Epithelial cell of esophagus (primary cell): Measurements from ENCODE around the gene GALNT9.

Experiments used
- DNase-seq: peaks from one replicate; pipeline ENCODE4 v3.0.0; 2010; ENCODE audit warnings: low read depth
- H3K4me3 ChIP-seq: 2 replicates; pipeline ENCODE4 v1.5.1; 2011; ENCODE audit warnings: mild to moderate bottlenecking, low read length, control low read depth
- TF ChIP-seq, protein P1 (sequence below): IDR thresholded peaks from 2 replicates; pipeline ENCODE4 v1.5.1; 2011; ENCODE audit warnings: low read depth, mild to moderate bottlenecking, low read length, control low read depth, inconsistent platforms; ENCODE audit not compliant: insufficient read depth; ENCODE audit errors: missing control alignments

GALNT9 gene

DNA sequence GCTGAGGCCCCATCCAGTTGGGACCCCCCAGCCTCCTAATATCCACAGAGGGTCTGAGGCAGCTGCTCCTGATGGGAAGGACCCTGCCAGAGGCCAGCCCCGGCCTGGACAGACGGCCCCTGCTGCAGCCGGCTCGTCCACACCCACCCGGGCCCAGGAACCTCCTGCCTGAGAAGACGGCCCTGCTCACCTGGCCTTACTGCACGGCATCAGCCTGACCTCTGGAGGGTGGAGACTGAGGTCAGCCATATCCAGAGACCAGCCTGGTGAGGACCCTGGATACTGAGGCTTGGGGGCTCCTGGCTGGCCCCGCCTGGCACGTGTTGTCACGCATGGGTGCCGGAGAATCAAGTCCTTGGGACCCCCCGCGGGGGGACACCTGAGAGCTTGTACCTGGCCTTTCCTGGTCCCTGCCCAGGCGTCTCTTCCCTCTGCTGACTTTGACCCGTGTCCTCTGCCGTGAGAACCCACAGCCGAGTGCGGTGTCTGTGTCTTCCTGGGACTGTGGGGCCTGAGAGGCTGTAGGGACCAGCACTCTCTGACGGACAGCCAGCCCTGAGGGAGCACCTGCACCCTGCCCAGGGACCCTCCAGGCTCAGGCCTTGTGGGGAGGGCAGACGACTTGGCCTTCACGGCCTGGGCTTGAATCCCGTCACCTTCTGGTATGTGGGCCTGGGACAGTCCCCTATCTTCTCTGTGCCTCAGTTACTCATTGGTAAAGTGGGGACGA, 127.8 kb downstream of the GALNT9 start:
- TF ChIP-seq, protein P1, sequence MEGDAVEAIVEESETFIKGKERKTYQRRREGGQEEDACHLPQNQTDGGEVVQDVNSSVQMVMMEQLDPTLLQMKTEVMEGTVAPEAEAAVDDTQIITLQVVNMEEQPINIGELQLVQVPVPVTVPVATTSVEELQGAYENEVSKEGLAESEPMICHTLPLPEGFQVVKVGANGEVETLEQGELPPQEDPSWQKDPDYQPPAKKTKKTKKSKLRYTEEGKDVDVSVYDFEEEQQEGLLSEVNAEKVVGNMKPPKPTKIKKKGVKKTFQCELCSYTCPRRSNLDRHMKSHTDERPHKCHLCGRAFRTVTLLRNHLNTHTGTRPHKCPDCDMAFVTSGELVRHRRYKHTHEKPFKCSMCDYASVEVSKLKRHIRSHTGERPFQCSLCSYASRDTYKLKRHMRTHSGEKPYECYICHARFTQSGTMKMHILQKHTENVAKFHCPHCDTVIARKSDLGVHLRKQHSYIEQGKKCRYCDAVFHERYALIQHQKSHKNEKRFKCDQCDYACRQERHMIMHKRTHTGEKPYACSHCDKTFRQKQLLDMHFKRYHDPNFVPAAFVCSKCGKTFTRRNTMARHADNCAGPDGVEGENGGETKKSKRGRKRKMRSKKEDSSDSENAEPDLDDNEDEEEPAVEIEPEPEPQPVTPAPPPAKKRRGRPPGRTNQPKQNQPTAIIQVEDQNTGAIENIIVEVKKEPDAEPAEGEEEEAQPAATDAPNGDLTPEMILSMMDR: no peak
- no peak overlapping the region for H3K4me3 ChIP-seq
- DNase-seq: no peak

DNA sequence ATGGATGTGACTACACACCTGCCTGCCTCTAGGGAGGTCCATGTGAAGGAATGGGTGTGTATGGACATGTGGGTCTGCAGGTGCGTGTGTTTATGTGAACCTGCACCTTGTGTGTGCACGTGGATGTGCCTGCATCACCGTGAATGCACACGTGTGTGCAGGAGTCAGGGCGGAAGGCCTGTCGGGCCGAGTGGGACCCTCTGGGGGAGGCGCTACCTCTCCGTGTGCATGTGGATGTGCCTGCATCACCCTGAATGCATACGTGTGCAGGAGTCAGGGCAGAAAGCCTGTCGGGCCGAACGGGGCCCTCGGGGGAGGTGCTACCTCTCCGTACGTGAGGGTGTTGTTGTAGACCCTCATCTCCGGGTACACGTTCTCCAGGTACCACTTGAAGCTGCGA, 128.6 kb downstream of the GALNT9 start:
- TF ChIP-seq, protein P1: no peak
- H3K4me3 ChIP-seq: no peak overlapping the region
- DNase-seq: no peak

DNA sequence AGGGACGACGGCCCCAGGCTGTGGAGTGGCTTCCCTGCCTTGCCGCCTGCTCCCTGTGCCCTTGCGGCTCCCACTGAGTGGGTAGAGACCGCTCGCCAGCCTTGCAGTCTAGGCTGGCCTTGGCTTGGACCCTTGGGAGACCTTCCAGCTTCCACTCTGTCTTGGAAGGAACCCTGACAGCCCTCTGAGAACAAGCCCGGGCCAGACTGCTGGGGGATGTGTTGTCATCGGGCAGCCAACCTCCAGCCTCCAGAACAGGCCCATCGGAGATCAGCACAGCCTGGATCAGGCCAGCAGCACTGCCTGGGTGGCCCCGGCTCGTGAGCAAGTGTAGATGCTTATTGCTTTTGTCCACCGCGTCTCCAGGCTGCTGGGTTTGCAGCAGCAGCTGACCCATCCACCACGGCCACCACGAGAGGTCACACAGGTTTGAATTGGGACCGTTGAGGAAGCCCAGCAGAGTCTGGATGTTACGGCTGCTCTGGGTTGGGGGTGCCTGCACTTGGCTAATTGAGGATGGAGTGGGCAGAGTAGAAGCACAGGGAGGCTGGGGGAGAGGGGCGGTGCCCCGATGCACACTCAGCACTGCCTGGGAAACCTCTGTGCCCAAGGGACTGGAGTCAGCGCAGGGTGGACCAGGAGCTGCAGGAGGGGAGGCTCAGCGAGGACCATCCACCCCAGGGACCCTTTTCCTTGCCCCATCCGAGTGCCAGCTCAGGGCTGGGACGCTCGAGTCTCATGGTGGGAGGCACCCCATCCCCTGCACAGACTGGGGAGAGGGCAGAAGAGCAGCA, 129.7 kb downstream of the GALNT9 start:
- no peak overlapping the region for H3K4me3 ChIP-seq
- DNase-seq: no peak
- TF ChIP-seq, protein P1: no peak

DNA sequence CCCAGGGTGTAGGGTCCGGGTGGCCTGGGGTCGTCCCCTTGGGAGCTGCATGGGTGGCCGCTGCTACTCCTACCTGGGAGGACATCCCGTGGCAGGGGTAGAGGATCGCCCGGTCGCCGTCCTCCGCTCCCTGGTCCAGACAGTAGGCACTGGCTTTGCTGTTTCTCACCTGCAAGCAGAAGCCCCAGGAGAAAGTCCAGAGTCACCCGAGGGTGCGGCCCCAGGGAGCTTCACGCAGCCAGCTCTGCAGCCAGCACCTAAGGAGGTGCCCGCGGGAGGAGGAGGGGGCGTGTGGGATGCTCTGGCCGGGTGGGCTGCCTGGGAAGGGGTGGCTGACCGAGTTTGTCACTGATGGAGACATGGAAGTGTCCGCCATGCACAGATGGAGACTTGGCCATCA, 130.3 kb downstream of the GALNT9 start:
- TF ChIP-seq, protein P1: no peak
- no peak overlapping the region for H3K4me3 ChIP-seq
- DNase-seq: no peak

DNA sequence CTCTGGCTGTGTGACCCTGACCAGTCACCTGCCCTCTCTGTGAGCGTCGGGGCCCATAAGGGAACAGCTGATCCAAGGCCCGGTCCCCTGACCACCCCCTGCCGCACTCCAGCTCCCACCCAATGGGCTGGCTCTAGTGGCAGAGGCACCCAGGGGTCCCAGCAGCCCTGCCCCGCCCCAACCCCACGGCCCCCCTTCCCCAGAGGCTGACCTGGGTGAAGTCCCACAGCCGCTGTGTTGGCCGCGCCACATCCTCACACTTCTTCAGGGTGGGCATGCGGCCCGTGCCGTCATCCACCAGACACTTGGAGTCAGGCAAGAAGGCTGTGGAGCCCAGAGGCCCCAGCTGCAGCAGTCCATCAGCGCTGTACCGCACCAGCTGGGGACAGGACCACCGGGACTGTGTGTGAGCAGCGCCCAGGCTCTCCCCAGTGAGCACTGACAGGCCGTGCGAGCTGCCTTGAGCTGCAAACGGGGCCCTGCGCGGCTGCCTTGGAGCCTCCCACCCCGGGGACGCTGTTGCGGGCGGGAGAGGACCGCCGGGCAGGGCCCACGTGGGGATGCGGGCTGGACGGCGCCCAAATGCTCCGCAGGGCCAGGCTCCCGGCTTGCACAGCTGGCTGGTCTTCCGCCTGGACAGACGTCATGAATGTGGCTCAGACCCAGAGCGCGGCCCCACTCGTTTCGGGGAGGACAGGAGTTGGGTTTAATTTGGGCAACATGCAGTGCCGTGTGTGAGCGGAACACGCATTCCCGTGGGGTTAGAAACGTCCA, 131.6 kb downstream of the GALNT9 start:
- TF ChIP-seq, protein P1: no peak
- H3K4me3 ChIP-seq: no peak overlapping the region
- DNase-seq: no peak

DNA sequence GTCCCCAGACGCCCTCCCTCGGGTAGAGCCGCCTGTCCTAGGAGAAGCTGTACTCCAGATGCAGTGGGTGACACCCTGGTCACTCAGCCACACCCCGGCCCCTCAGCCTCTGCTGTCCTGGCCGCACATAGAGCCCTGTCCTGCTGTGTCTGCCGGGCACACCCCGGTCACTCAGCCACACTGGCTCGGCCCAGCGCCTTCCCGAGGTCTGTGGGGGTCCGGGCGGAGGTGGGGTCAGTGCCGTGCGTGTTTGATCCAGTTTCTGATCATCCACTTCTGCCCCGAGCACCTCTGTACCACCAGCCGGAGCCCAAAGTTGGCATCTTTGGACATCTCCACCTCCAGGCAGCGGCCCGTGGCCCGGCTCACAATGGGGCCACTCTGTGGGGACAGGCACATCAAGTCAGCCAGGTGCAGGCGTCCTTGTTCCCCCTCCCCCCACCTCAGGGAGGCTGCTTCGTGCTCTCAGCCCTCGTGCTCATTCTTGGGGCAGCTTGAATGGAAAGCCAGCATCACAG, 132.5 kb downstream of the GALNT9 start:
- no peak overlapping the region for H3K4me3 ChIP-seq
- TF ChIP-seq, protein P1: no peak
- DNase-seq: no peak
